DMS153 treated with DMSO at 0.1 percent for 48 hours (cell line): ENCODE results near the gene ERP27.

Experiments used
- DNase-seq: peaks from one replicate; lab custom pipeline; 2025; ENCODE audit not compliant: unreplicated experiment; lab: John Stamatoyannopoulos, UW

ERP27 gene

GRCh38 chr12:14871886-14872285 is 66.5 kb downstream of the ERP27 start:
- DNase-seq, result no peak

- DNase-seq, result no peak
These were observed 67.1 kb downstream of the ERP27 start for GRCh38 chr12:14871247-14871646.

GRCh38 chr12:14868916-14869506 is 69.3 kb downstream of the ERP27 start:
- no peak for DNase-seq
